HFF-Myc (cell line): ENCODE data around the gene TMEM121B.

Experiments used
- DNase-seq: peaks from one replicate; pipeline ENCODE4 v3.0.0-alpha.2; 2011; ENCODE audit warnings: low read depth; ENCODE audit errors: extremely low read depth
- H3K4me3 ChIP-seq: replicated peaks from 2 replicates; pipeline ENCODE4 v1.5.1; 2011; ENCODE audit warnings: low read depth, mild to moderate bottlenecking, control low read depth, low read length
- TF ChIP-seq, protein P1 (sequence below): IDR thresholded peaks from 2 replicates; pipeline ENCODE4 v1.5.1; 2012; ENCODE audit warnings: mild to moderate bottlenecking, low read depth, low read length, control low read depth; ENCODE audit errors: missing control alignments

The TMEM121B gene

DNA sequence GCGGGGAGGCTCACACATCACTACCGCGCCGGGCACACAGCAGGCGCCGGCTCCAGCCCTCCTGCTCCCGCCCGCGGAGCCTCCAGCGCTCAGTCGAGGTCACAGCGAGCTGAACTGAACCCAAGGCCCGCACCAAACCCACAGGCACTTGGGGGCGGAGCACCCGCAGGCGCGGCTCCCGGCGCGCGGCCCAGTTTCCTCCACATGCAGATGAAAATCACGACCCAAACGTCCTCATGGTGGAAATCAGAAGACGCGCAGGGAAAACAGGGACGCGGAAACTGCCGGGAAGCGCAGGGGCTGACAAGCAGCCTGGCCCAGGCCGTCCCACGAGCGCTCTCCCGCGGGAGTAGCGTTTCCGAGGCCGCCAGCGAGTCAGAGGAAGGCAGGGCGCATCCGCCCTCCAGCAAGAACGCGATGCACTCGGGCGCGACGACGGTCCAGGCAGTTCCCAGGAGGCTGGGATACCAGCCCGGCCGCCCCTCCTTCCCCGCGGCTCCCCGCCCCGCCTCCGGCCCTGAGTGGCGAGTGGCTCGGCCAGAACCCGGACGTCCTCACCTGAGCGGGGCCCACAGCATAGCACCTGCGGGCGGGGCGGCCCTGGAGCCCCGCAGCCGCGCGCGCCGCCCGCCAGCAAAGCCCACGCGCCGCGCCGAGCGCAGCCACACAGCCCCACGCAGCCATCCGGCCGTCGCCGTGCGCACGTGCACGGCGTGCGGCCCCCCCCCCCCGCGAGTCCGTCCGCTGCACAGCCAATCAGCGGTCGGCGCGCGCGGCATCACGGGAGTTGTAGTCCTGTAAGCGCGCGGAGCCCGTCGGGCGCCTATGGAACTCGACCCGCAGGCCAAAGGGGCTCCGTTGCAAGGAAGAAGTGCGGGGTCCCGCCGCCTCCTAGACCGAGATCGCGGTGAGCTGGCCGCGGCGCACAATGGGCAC is 37.7 kb upstream of the TMEM121B start, which contains the start of gene HDHD5:
TSS of gene HDHD5 (minus strand) at position 710 of the 936 bp plus-strand sequence. CDS start at position 684, 26 bp downstream.
- TF ChIP-seq, protein P1, sequence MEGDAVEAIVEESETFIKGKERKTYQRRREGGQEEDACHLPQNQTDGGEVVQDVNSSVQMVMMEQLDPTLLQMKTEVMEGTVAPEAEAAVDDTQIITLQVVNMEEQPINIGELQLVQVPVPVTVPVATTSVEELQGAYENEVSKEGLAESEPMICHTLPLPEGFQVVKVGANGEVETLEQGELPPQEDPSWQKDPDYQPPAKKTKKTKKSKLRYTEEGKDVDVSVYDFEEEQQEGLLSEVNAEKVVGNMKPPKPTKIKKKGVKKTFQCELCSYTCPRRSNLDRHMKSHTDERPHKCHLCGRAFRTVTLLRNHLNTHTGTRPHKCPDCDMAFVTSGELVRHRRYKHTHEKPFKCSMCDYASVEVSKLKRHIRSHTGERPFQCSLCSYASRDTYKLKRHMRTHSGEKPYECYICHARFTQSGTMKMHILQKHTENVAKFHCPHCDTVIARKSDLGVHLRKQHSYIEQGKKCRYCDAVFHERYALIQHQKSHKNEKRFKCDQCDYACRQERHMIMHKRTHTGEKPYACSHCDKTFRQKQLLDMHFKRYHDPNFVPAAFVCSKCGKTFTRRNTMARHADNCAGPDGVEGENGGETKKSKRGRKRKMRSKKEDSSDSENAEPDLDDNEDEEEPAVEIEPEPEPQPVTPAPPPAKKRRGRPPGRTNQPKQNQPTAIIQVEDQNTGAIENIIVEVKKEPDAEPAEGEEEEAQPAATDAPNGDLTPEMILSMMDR = no peak
- H3K4me3 ChIP-seq = peak within 1 kb of the TSS; percentile 59
- no peak for DNase-seq

DNA sequence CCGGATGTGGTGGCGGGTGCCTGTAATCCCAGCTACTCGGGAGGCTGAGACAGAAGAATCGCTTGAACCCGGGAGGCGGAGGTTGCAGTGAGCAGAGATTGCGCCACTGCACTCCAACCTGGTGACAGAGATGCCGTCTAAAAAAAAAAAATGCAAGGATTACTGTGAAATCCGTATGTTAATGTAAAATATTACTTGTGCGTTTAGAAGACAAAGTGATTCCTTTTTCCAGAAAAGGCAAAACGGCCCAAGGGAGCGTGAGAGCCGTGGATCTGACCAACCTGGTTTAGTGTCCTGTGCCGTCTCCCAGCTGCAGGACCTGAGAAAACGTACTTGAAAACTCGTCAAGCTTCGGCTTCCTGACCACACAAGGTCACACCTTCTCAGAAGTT is 37.0 kb upstream of the TMEM121B start:
- no peak for DNase-seq
- H3K4me3 ChIP-seq = peak overlapping the region; percentile 59
- TF ChIP-seq, protein P1 = no peak

DNA sequence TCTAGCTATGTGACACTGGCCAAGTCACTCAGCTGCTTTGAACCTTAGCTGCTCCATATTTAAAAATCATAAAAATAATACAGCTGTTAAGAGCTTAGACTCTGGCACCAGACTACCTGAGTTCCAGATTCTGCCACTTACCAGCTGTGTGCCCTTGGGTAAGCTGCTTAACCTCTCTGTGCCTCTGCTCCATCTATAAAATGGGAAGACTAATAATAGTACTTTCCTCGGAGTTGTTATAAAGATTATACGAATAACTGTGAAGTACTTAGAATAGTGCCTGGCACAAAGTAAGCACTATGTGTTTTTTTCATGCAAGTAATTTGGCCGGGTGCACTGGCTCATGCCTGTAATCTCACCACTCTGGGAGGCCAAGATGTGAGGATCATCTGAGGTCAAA is 36.6 kb upstream of the TMEM121B start:
- H3K4me3 ChIP-seq = peak overlapping the region; percentile 59
- TF ChIP-seq, protein P1 = no peak
- DNase-seq = no peak

DNA sequence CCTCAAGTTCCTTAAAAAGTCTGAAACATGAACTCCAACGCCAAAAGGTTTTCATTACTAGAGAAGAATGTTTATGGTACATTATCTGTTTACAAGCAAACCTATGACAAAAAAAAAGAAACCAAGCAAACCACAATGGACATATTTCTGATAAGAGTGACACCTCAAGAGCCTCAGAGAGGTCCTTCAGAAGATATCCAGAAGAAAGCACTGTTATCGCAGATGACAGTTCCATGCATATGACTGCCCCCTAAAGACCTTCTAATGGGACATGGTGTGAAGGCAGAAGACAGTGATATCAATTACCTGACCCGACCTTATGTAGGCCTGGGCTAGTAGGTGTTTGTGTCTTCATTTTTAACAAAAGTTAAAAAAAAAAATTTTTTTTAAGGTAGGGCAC is 34.8 kb upstream of the TMEM121B start:
- no peak for DNase-seq
- TF ChIP-seq, protein P1 = no peak
- H3K4me3 ChIP-seq = no peak overlapping the region

DNA sequence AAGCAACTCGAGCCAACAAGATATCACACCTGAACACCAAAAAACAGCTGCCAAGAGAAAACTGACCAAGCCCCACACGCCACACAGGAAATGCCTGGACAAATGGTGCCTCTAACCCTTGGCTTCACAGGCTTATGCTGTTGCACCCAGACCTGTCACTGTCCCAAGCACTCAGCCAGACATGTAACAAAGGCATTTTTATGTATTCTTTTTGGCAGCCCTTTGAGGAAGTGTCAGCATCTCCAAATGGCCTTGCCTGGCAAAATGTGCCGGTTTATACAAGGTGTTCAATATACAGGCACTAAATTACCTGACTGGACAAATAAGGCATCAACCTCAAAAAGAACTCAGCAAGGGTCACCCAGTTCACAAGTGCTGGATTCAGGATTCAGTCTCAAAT is 31.8 kb upstream of the TMEM121B start:
- H3K4me3 ChIP-seq = no peak overlapping the region
- TF ChIP-seq, protein P1 = no peak
- DNase-seq = no peak

DNA sequence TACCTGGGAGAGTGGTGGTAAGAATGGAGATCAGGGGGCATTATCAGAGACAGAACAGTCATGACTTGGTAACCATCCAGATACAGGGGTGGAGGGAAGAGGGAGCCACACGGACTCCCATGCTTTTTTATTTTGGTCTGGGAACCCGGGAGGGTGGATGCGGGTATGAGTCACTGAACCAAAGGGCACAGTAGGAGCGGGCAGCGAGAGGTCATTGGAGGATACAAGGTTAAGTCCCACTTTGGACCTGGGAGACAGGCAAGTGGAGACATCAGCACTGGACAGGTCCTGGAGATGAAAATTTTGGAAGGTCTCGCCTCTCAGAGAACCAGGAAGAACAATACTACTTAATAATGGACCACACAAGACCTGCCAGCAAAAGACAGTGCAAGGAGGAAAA is 31.2 kb upstream of the TMEM121B start:
- TF ChIP-seq, protein P1 = no peak
- no peak for DNase-seq

More for the DNA sequence above, 31.2 kb upstream of the TMEM121B start:
- H3K4me3 ChIP-seq = no peak overlapping the region
